NT2/D1 (cell line): ENCODE results near the gene RINL.

Experiments used
- DNase-seq: peaks from one replicate; pipeline ENCODE4 v3.0.0-alpha.2; 2011; ENCODE audit warnings: low read depth, low spot score
- H3K27me3 ChIP-seq: 2 replicates; pipeline ENCODE4 v1.6.0; 2011; ENCODE audit warnings: mild to moderate bottlenecking; ENCODE audit not compliant: insufficient read length, insufficient read depth
- H3K36me3 ChIP-seq: 2 replicates; pipeline ENCODE4 v1.6.1; 2011; ENCODE audit warnings: mild to moderate bottlenecking, low read length, mixed read lengths; ENCODE audit not compliant: insufficient read depth, insufficient read length
- H3K4me1 ChIP-seq: 2 replicates; pipeline ENCODE4 v1.5.1; 2011; ENCODE audit not compliant: insufficient read depth, insufficient read length
- H3K4me3 ChIP-seq: 2 replicates; pipeline ENCODE4 v1.5.1; 2011; ENCODE audit warnings: low read depth; ENCODE audit not compliant: insufficient read length
- H3K9ac ChIP-seq: 2 replicates; pipeline ENCODE4 v1.6.0; 2011; ENCODE audit warnings: low read depth; ENCODE audit not compliant: insufficient read length
- H3K9me3 ChIP-seq: 2 replicates; pipeline ENCODE4 v1.5.1; 2011; ENCODE audit warnings: mild to moderate bottlenecking, low read length; ENCODE audit not compliant: insufficient read depth
- SUZ12 ChIP-seq: IDR thresholded peaks from 2 replicates; pipeline ENCODE4 v1.6.1; 2011; ENCODE audit not compliant: insufficient read length, insufficient read depth; ENCODE audit errors: extremely low read depth
- YY1 ChIP-seq: IDR thresholded peaks from 2 replicates; pipeline ENCODE4 v1.6.1; 2011; ENCODE audit not compliant: insufficient read length, insufficient read depth
- ZNF274 ChIP-seq: IDR thresholded peaks from 2 replicates; pipeline ENCODE4 v1.6.1; 2011; ENCODE audit warnings: mild to moderate bottlenecking, low read depth, low read length

Gene RINL

DNA sequence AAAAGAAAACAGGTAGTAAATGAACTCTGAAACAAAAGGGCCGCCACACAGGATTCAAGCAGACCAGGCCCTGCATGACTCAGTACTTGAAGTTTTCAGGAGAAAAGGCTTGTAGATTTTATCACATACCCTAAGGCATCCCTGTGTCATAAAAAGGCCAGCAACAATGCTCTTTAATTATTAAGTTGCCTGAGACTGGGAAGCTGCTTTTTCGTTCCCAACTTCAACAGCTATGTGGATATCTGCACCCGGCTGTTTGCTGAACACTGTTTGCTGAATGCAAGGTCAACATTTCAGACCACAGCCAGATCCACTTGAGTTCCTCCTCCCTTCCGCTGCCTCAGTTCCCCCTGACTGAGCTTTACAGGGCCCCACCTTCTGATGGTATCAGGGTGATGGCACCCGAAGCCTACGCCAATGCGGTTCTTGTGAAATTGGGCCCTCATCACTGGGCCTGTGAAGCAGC lies 40.4 kb downstream of the RINL start:
- no peaks in the 10 kb centered on the region for H3K27me3 ChIP-seq
- no peaks in the 10 kb centered on the region for H3K9me3 ChIP-seq
- no peak for DNase-seq
- TF ChIP-seq ZNF274 (no peak), YY1 (no peak), SUZ12 (no peak)
- H3K4me1 ChIP-seq: peaks cover 7% of the 10 kb centered on the region
- peaks cover 73% of the 10 kb centered on the region for H3K36me3 ChIP-seq
- H3K9ac ChIP-seq: peak overlapping the region; percentile 28
- H3K4me3 ChIP-seq: no peak overlapping the region

DNA sequence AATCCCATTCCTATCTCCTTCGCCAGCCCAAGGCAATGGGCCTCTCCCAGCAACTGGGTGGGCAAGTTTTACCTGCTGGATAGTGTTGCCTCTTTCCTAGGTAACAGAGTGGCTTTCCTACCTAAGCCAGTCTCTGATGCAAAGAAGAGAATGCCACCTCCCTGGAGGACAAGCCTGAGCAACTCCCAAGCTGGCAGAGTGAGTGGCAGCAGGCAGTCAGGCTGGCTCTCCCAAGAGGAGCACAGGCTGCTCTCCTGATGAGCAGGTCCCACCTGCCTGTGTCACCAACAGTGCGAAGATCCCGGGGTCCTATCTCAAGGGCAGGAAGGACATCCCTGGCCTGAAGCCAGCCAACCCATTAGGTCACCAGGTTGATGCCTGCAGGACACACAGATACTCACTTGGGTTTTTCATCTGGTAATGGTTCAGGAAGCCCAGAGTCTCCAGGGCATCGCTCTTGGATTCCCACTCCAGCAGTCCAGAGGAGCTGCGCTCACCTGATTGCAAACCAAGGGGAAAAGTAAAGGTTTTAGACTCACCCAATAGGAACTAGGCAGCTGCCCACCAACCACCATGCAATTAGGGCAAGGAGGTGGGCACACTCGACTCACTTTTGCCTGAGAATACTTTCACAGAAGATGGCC lies 41.0 kb downstream of the RINL start:
- no peak for DNase-seq
- peaks cover 67% of the 10 kb centered on the region for H3K36me3 ChIP-seq
- no peak overlapping the region for H3K9ac ChIP-seq
- H3K9me3 ChIP-seq: no peaks in the 10 kb centered on the region
- no peak for TF ChIP-seq YY1
- H3K4me3 ChIP-seq: no peak overlapping the region
- H3K4me1 ChIP-seq: peaks cover 5% of the 10 kb centered on the region
- no peaks in the 10 kb centered on the region for H3K27me3 ChIP-seq

DNA sequence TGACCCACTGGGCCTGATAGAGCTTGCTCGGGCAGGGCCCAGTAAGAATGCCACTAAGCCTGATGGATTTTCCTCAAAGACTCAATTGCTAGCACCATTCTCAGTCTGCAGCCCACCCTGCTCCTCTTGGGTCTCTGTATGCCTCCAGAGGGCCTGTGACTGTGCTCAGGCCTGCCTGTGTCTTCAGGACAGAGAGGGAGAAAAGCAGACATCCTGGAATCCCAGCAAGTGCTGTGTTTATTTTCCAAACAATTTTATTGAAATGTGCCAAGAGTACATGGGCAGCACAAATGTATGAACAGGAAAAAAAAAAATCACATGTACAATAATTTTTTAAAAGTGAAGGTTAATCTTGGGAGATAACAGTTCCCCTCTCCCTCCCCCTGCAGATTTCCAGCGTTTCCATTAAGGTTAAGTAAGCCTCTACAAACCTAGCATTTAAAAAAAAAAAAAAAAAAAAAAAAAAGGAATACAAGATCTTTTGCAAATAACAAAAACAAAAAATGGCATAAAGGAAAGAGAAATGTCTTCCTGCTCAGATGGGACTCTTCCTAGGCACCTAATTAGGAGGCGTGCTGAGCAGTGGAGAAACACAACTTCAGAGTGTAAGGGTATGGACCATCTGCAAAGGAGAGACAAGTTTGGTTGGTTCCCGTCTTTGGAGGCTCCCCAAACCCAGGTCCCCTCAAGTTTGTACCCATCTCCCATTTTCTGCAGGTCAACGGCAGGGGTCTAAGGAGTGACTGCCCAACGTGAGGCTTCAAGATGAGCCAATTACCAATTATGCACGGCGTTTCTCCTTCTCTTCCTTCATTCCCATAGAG lies 41.7 kb downstream of the RINL start:
- no peaks in the 10 kb centered on the region for H3K9me3 ChIP-seq
- no peak overlapping the region for H3K4me3 ChIP-seq
- no peak overlapping the region for H3K9ac ChIP-seq
- no peak for DNase-seq
- H3K27me3 ChIP-seq: no peaks in the 10 kb centered on the region
- H3K4me1 ChIP-seq: peaks cover 5% of the 10 kb centered on the region
- H3K36me3 ChIP-seq: peaks cover 60% of the 10 kb centered on the region
- TF ChIP-seq SUZ12: no peak
- TF ChIP-seq YY1: no peak
- no peak for TF ChIP-seq ZNF274

DNA sequence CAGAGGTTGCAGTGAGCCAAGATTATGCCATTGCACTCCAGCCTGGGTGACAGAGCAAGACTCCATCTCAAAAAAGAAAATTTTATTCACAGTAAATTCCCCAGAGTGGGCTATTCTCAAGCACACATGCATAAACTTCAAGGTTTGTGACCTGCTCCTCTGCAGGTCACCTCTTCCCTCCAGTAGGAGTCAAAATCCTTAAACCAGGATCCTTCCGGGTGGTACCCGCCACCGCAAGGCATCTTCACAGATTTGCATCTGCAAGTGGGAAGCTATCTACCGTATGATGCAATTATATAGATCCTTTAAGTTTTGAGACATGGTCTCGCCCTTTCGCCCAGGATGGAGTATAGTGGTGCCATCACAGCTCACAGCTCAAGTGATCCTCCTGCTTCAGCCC lies 43.5 kb downstream of the RINL start:
- Histone ChIP-seq H3K4me1 (peaks cover 5% of the 10 kb centered on the region), H3K27me3 (no peaks in the 10 kb centered on the region), H3K9me3 (no peaks in the 10 kb centered on the region), H3K36me3 (peaks cover 52% of the 10 kb centered on the region), H3K4me3 (no peak overlapping the region), H3K9ac (no peak overlapping the region)
- no peak for DNase-seq
- TF ChIP-seq YY1: no peak
- TF ChIP-seq ZNF274: no peak
- TF ChIP-seq SUZ12: no peak

DNA sequence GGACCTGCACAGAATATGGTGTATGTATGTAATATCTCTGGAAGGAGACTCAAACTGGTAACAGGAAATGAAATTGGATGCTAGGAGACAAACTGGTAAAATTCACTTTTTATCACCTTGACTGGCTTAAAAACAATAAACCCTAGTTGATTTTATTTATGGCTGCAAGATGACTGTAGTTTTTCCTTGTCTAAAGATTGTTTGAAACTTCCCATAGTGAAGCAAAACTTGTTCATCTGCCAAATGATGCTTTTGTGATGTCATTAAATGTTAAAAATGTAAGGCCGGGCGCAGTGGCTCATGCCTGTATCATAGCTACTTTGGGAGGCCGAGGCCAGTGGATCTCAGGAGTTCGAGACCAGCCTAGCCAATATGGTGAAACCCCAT lies 44.0 kb downstream of the RINL start:
- H3K9me3 ChIP-seq: no peaks in the 10 kb centered on the region
- DNase-seq: no peak
- H3K4me1 ChIP-seq: peaks cover 5% of the 10 kb centered on the region
- peaks cover 47% of the 10 kb centered on the region for H3K36me3 ChIP-seq
- H3K4me3 ChIP-seq: no peak overlapping the region
- no peak overlapping the region for H3K9ac ChIP-seq
- TF ChIP-seq YY1: no peak
- TF ChIP-seq ZNF274: no peak
- no peak for TF ChIP-seq SUZ12
- H3K27me3 ChIP-seq: no peaks in the 10 kb centered on the region

DNA sequence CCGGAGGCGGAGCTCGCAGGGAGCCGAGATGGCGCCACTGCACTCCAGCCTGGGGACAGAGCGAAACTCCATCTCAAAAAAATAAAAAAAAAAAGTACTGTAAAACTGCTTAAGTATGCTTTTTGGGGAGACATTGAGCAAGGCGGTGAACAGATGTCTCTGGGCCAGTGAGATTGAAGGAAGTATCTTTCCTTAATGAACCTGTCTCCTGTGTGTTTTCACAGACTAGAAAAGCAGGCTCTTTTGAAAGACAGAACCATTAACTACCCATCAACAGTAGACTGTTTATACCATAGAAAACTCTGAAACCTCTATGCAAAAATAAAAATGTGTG lies 45.0 kb downstream of the RINL start:
- peaks cover 1% of the 10 kb centered on the region for H3K4me1 ChIP-seq
- DNase-seq: no peak
- H3K9ac ChIP-seq: no peak overlapping the region
- no peak overlapping the region for H3K4me3 ChIP-seq
- peaks cover 36% of the 10 kb centered on the region for H3K36me3 ChIP-seq
- H3K9me3 ChIP-seq: no peaks in the 10 kb centered on the region
- no peaks in the 10 kb centered on the region for H3K27me3 ChIP-seq
- no peak for TF ChIP-seq SUZ12
- TF ChIP-seq ZNF274: no peak
- no peak for TF ChIP-seq YY1

DNA sequence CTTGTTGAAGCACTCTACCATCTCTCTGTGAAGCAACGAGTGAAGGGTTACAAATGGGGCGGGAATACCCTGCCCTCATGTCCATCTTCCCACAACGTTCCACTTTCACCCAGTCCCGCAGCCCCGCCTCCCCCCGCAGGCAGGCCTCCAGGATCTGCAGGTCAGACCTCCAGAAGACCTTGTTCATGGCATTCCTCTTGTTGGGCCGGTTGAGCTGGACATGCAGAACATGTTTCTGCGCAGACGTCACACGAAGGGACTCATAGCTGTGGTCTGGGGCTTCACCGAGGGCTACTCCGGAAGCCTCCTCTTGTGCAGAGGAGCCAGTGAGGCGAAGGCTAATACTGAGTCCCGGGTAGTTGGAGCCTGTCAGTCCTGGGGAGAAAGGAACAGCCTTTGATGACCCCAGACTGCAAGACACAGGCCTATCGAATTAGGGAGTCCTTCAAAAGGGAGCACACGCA lies 46.9 kb downstream of the RINL start:
- Histone ChIP-seq H3K4me3 (peak overlapping the region; percentile 89), H3K9ac (peak overlapping the region; percentile 97), H3K36me3 (peaks cover 26% of the 10 kb centered on the region), H3K9me3 (no peaks in the 10 kb centered on the region), H3K27me3 (no peaks in the 10 kb centered on the region), H3K4me1 (peaks cover 3% of the 10 kb centered on the region)
- no peak for DNase-seq
- TF ChIP-seq ZNF274: no peak
